Transverse colon (tissue), 4 donors: ENCODE results near the gene ZNF765. TPM values are rescaled to one million over a fixed set of nuclear protein-coding genes. Genes with fewer than 3 reads are reported as not detected.

Experiments
- small RNA-seq, 4 donors: library from RNA; depleted of rRNA; stranded (forward); fragments of <200 nt; gene quantifications; one replicate each; pipeline ENCODE3, GENCODE V24; 2016
- total RNA-seq, 4 donors: library from RNA; depleted of rRNA; stranded (reverse); fragments of >200 nt; gene quantifications; one replicate each; pipeline ENCODE4 v1.1.0, GENCODE V29; 2016

The ZNF765 gene
- total RNA-seq, 4 donors from 2014 or later, result 6.0 to 14.3 (median 11.2) TPM

Small RNA genes within 50 kb of the gene (small RNA-seq; reads per million reads assigned to genes)
- 0 reads per million in 4 donors for gene RPL39P36

Other genes starting within 250 kb of the ZNF765 start
- 10 to 100 TPM in 2 of 4 donors, 1 to 10 TPM in 2; 5.6 to 12.5 (median 9.9) TPM for gene ZNF347, start 236.1 kb upstream of the ZNF765 start, total RNA-seq
- gene ZNF665, start 201.8 kb upstream of the ZNF765 start, total RNA-seq, result 1 to 10 TPM in 2 of 4 donors, under 1 TPM in 1, not detected in 1; 1.00 to 4.4 (median 2.6) TPM
- 1 to 10 TPM; 3.4 to 9.7 (median 6.7) TPM for gene ZNF677, start 140.3 kb upstream of the ZNF765 start, total RNA-seq
- gene VN1R2, start 136.9 kb upstream of the ZNF765 start, total RNA-seq, result not detected
- not detected for gene VN1R4, start 127.4 kb upstream of the ZNF765 start, total RNA-seq
- 1 to 10 TPM; 1.6 to 8.4 (median 5.9) TPM for gene ZNF845, start 61.4 kb upstream of the ZNF765 start, total RNA-seq
- 10 to 100 TPM in 3 of 4 donors, 1 to 10 TPM in 1; 9.0 to 34.8 (median 19.5) TPM for gene ZNF525, start 29.4 kb upstream of the ZNF765 start, total RNA-seq
- 10 to 100 TPM in 2 of 4 donors, 1 to 10 TPM in 2; 3.0 to 15.1 (median 10.2) TPM for gene ZNF761, start 36.8 kb downstream of the ZNF765 start, total RNA-seq
- 1 to 10 TPM; 1.9 to 3.8 (median 3.3) TPM for gene ZNF813, start 72.6 kb downstream of the ZNF765 start, total RNA-seq
- 10 to 100 TPM in 1 of 4 donors, 1 to 10 TPM in 3; 3.7 to 15.7 (median 5.8) TPM for gene ZNF331, start 143.0 kb downstream of the ZNF765 start, total RNA-seq
- not detected for gene DPRX, start 236.8 kb downstream of the ZNF765 start, total RNA-seq